HepG2 (cell line): Measurements from ENCODE around the gene ATP5MK. TPM values are rescaled to one million over a fixed set of nuclear protein-coding genes. Genes with fewer than 3 reads are reported as not detected.

Source experiments
- ATAC-seq: fragments of 200-7000 bp; cut with Tn5 transposase; 3 replicates; pipeline ENCODE4 v1.9.1; 2020; ENCODE audit warnings: mild to moderate bottlenecking, moderate library complexity
- BruUV-seq: library from RNA; stranded (reverse); fragments of 400-500 nt; replicated peaks from 2 replicates; lab custom pipeline; 2021; lab: Mats Ljungman, UMichigan
- CTCF ChIA-PET: fragments of 300-600 bp; formaldehyde crosslinking; extraction: SDS; loops from one replicate; lab custom pipeline; 2021; ENCODE audit warnings: low total read pairs, inconsistent platforms, low intra/inter-chr PET ratio; lab: Yijun Ruan, JAX
- POLR2A ChIA-PET: fragments of 350-600 bp; sonication (Branson Sonifier 250); formaldehyde crosslinking; loops from one replicate; lab custom pipeline; 2020; ENCODE audit warnings: antibody characterized with exemption, inconsistent platforms; lab: Yijun Ruan, JAX
- DNase-seq: peaks from one replicate; pipeline ENCODE4 v3.0.0-alpha.2; 2015; ENCODE audit warnings: low spot score
- FAIRE-seq: peaks from 3 replicates; lab custom pipeline; 2011; peaks lifted over from hg19 to GRCh38; lab: Jason Lieb, UNC
- H2AFZ ChIP-seq: one replicate; pipeline ENCODE4 v1.6.1; 2011; ENCODE audit warnings: low read length, inconsistent platforms
- H3K27ac ChIP-seq: fragments of 300-600 bp; 3 replicates; pipeline ENCODE4 v1.8.0; 2011; ENCODE audit warnings: mixed run types, mild to moderate bottlenecking, mixed read lengths, low read length, inconsistent platforms; ENCODE audit not compliant: insufficient read depth; ENCODE audit errors: extremely low read length
- H3K27me3 ChIP-seq, 2 experiments: fragments of 200-600 bp in 1 of 2; 2 replicates in 1 of 2; 3 replicates in 1 of 2; pipeline versions ENCODE4 v1.6.0 to v1.8.0; 2011; ENCODE audit warnings: low read length in 2 of 2, mild to moderate bottlenecking in 2 of 2, moderate library complexity in 2 of 2, inconsistent platforms in 1 of 2; ENCODE audit not compliant: insufficient read depth in 2 of 2, control insufficient read depth in 1 of 2
- H3K36me3 ChIP-seq, 2 experiments: fragments of 200-600 bp in 1 of 2; replicated peaks in 1 of 2; 2 replicates in 1 of 2; 3 replicates in 1 of 2; pipeline versions ENCODE4 v1.5.1 to v1.8.0; 2011; ENCODE audit warnings: low read length in 2 of 2, inconsistent platforms in 1 of 2; ENCODE audit not compliant: insufficient read depth in 2 of 2, control insufficient read depth in 1 of 2
- H3K4me1 ChIP-seq: 2 replicates; pipeline ENCODE4 v1.5.1; 2012; ENCODE audit warnings: low read length, inconsistent platforms; ENCODE audit not compliant: insufficient read depth
- H3K4me2 ChIP-seq: 2 replicates; pipeline ENCODE4 v1.6.0; 2011; ENCODE audit warnings: low read depth, low read length, inconsistent platforms
- H3K4me3 ChIP-seq, 3 experiments: fragments of 200-600 bp in 1 of 3; sonication (generic), shearing (Covaris generic) in 1 of 3; replicated peaks in 1 of 3; 2 replicates each; pipeline ENCODE4 v1.5.1; 2011 to 2016; ENCODE audit warnings: low read length in 3 of 3, inconsistent platforms in 2 of 3, low read depth in 2 of 3, mild to moderate bottlenecking in 2 of 3, control low read depth in 1 of 3, mixed read lengths in 1 of 3; ENCODE audit not compliant: insufficient read depth in 1 of 3
- H3K79me2 ChIP-seq: one replicate; pipeline ENCODE4 v1.6.1; 2011; ENCODE audit warnings: low read length, inconsistent platforms; ENCODE audit not compliant: insufficient read depth
- H3K9ac ChIP-seq: 2 replicates; pipeline ENCODE4 v1.6.0; 2011; ENCODE audit warnings: mild to moderate bottlenecking, low read depth, low read length, inconsistent platforms; ENCODE audit not compliant: insufficient read depth
- H3K9me3 ChIP-seq: 2 replicates; pipeline ENCODE4 v1.5.1; 2012; ENCODE audit warnings: mild to moderate bottlenecking, low read length
- H4K20me1 ChIP-seq: 2 replicates; pipeline ENCODE4 v1.6.0; 2011; ENCODE audit warnings: inconsistent platforms, mild to moderate bottlenecking, low read length, moderate library complexity; ENCODE audit not compliant: insufficient read depth
- MXD4 ChIP-seq: IDR thresholded peaks from 2 replicates; pipeline ENCODE4 v1.6.1; 2016; ENCODE audit warnings: mild to moderate bottlenecking, missing biosample characterization, missing genetic modification reagents
- RCOR2 ChIP-seq: IDR thresholded peaks from 2 replicates; pipeline ENCODE4 v1.6.1; 2016; ENCODE audit warnings: missing biosample characterization, missing genetic modification reagents
- SAP130 ChIP-seq: IDR thresholded peaks from 2 replicates; pipeline ENCODE4 v1.6.1; 2016; ENCODE audit warnings: low read depth
- ZBTB42 ChIP-seq: sonication (generic); formaldehyde crosslinking; IDR thresholded peaks from 2 replicates; pipeline ENCODE4 v1.5.0; 2020; ENCODE audit warnings: mild to moderate bottlenecking, missing genetic modification reagents
- ZEB1 ChIP-seq: IDR thresholded peaks from 2 replicates; pipeline ENCODE4 v1.6.1; 2012; ENCODE audit warnings: mild to moderate bottlenecking, low read depth, inconsistent platforms; ENCODE audit not compliant: insufficient replicate concordance
- ZFP36L2 ChIP-seq: sonication (generic); formaldehyde crosslinking; IDR thresholded peaks from 2 replicates; pipeline ENCODE4 v1.4.0; 2020; ENCODE audit warnings: missing genetic modification reagents
- ZMYM3 ChIP-seq: sonication (generic); formaldehyde crosslinking; IDR thresholded peaks from 2 replicates; pipeline ENCODE4 v1.5.1; 2020; ENCODE audit warnings: mild to moderate bottlenecking, missing genetic modification reagents
- ZNF20 ChIP-seq: sonication (generic); formaldehyde crosslinking; IDR thresholded peaks from 2 replicates; pipeline ENCODE4 v1.4.0; 2020; ENCODE audit warnings: mild to moderate bottlenecking, moderate library complexity, missing genetic modification reagents
- ZNF253 ChIP-seq: sonication (generic); formaldehyde crosslinking; IDR thresholded peaks from 2 replicates; pipeline ENCODE4 v1.8.0; 2022; ENCODE audit warnings: mild to moderate bottlenecking, missing genetic modification reagents, borderline replicate concordance
- ZNF687 ChIP-seq: sonication (generic); formaldehyde crosslinking; IDR thresholded peaks from 2 replicates; pipeline ENCODE4 v1.5.1; 2020; ENCODE audit warnings: mild to moderate bottlenecking, missing genetic modification reagents, moderate library complexity
- WGBS: methylation state at CpG from one replicate; pipeline ENCODE4 v1.1.6; 2017; ENCODE audit warnings: low lambda C conversion rate; 5-methylcytosine and 5-hydroxymethylcytosine counted together
- in situ Hi-C: cut with HindIII; loops from 2 replicates; pipeline ENCODE4 v1.10.0; 2017; ENCODE audit warnings: low pct_unique_long_range_greater_than_20kb; ENCODE audit not compliant: extremely low pct_ligation_motif_present
- intact Hi-C: fragments of 100-400 bp; cut with micrococcal nuclease; formaldehyde crosslinking; loops from one replicate; pipeline ENCODE4 v1.10.0; 2022; ENCODE audit not compliant: unreplicated experiment
- polyA plus RNA-seq, 8 experiments: library from polyadenylated mRNA; depleted of rRNA in 3 of 8; stranded (reverse) in 7 of 8; unstranded in 1 of 8; fragments of >200 nt; fragmentation: Illumina TruSeq in 4 of 8; extraction: Trizol in 4 of 8; gene quantifications; 2 replicates each; pipeline versions ENCODE4 v1.2.1 to v1.2.3, GENCODE V29; 2011 to 2016; ENCODE audit warnings: low read depth in 4 of 8, missing spikeins in 1 of 8, mixed read lengths in 1 of 8; ENCODE audit not compliant: insufficient read depth in 1 of 8
- total RNA-seq, 5 experiments: library from RNA; depleted of rRNA; stranded (reverse); fragments of >200 nt; fragmentation: Illumina TruSeq; extraction: Trizol; gene quantifications; 2 replicates each; pipeline ENCODE4 v1.2.3, GENCODE V29; 2016; ENCODE audit warnings: low read depth in 1 of 5
- TF ChIP-seq, protein P1 (sequence below): sonication (generic); formaldehyde crosslinking; IDR thresholded peaks from 2 replicates; pipeline ENCODE4 v1.5.0; 2020; ENCODE audit warnings: mild to moderate bottlenecking, missing genetic modification reagents, borderline replicate concordance
- TF ChIP-seq, protein P2 (sequence below): sonication (generic); formaldehyde crosslinking; IDR thresholded peaks from 2 replicates; pipeline ENCODE4 v1.5.0; 2020; ENCODE audit warnings: mild to moderate bottlenecking, missing genetic modification reagents, moderate library complexity

ATP5MK gene
- total and polyA plus RNA-seq, 2 of the 13 experiments (the other 11 are each of a cell fraction or from before 2014, with no cell fraction given) = 312 to 517 TPM

DNA sequence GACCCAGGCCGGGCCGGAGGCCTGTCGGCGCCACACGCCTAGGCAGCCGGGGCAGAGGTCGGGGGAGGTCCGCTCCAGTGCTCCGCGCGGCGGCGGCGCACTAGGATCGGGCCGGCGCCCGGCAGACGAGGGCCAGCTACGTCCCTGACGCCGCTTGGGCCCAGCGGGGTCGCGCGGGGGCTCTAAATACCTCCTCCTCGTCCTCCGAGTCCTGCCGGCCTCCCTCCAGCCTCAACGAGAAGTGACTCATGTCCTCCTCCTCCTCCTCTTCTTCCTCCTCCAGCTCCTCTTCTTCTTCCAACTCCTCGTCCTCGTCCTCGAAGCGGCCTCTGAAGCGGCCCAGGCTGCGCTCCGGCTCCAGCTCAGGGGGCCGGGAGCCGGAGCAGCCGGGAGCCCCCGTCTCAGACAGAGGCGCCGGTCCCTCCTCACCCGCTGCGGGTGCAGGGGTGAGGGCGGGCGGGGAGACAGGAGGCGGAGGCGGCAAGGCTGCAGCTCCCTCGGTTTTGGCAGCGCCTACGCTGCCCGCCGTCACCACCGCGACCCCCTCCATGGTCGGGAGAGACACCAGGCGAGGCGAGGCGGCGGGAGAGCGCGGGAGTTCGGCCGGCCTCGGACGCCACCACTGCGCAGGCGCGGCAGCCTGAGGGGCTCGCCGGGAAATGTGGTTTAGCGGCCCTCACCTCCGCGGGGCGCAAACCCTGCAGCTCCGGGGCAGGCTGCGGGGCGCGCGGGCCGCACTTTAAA lies 45.6 kb downstream of the ATP5MK start, which contains the start of gene PCGF6 (continued):
- no peak for TF ChIP-seq ZNF253 (CRISPR knock-in tag)
- TF ChIP-seq ZNF687 (CRISPR knock-in tag) = peak; percentile 94
- TF ChIP-seq ZNF20 (CRISPR knock-in tag) = 0 out of 2 replicates have a peak, but pooled peaks have one; percentile 33

- in situ Hi-C loops = no loop called here
- no peaks in the 10 kb centered on the region for H4K20me1 ChIP-seq
- H3K4me1 ChIP-seq = peaks cover 32% of the 10 kb centered on the region
- peak overlapping the region; percentile 82 for H3K27ac ChIP-seq
- WGBS = 27% methylated on average over 13 of the region's 16 CpGs
- POLR2A ChIA-PET = interaction anchor here (1.2 to 2.1 kb wide), 2 partner anchors 17 to 46 kb away, joined by 6 to 18 read pairs; partner anchors contain the start of genes ATP5MK, PDCD11 and TAF5
- H3K27me3 ChIP-seq = no peaks in the 10 kb centered on the region
- FAIRE-seq (no peak), DNase-seq (no peak), ATAC-seq (no peak)
- CTCF ChIA-PET = no interaction called here
- H3K4me2 ChIP-seq = peak overlapping the region; percentile 95
- H3K9me3 ChIP-seq = no peaks in the 10 kb centered on the region
- peaks cover 2 to 20% of the 10 kb centered on the region in 2 experiments; a peak in 3 of 5 replicates for H3K36me3 ChIP-seq
- intact Hi-C loops = no loop called here
- no peak overlapping the region for H2AFZ ChIP-seq
- no TSS peak for BruUV-seq
- peak overlapping the region; percentile 90 for H3K9ac ChIP-seq
- H3K4me3 ChIP-seq = peak overlapping the region; percentile 78 to 85 (median 80)
- peaks cover 10% of the 10 kb centered on the region for H3K79me2 ChIP-seq
- TF ChIP-seq MXD4 (no peak), SAP130 (CRISPR knock-in tag) (0 out of 2 replicates have a peak, but pooled peaks have one; percentile 22), ZEB1 (peak; percentile 14), ZFP36L2 (no peak), RCOR2 (peak; percentile 60; the same call in 1 of the 2 replicates), ZBTB42 (0 out of 2 replicates have a peak, but pooled peaks have one; percentile 29), ZMYM3 (CRISPR knock-in tag) (peak; percentile 83)
- TF ChIP-seq, protein P1, sequence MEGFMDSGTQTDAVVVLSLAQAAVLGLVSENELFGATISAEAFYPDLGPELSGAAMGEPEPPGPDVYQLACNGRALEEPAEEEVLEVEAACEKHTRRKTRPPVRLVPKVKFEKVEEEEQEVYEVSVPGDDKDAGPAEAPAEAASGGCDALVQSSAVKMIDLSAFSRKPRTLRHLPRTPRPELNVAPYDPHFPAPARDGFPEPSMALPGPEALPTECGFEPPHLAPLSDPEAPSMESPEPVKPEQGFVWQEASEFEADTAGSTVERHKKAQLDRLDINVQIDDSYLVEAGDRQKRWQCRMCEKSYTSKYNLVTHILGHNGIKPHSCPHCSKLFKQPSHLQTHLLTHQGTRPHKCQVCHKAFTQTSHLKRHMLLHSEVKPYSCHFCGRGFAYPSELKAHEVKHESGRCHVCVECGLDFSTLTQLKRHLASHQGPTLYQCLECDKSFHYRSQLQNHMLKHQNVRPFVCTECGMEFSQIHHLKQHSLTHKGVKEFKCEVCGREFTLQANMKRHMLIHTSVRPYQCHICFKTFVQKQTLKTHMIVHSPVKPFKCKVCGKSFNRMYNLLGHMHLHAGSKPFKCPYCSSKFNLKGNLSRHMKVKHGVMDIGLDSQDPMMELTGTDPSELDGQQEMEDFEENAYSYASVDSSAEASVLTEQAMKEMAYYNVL (CRISPR knock-in tag) = no peak
- TF ChIP-seq, protein P2, sequence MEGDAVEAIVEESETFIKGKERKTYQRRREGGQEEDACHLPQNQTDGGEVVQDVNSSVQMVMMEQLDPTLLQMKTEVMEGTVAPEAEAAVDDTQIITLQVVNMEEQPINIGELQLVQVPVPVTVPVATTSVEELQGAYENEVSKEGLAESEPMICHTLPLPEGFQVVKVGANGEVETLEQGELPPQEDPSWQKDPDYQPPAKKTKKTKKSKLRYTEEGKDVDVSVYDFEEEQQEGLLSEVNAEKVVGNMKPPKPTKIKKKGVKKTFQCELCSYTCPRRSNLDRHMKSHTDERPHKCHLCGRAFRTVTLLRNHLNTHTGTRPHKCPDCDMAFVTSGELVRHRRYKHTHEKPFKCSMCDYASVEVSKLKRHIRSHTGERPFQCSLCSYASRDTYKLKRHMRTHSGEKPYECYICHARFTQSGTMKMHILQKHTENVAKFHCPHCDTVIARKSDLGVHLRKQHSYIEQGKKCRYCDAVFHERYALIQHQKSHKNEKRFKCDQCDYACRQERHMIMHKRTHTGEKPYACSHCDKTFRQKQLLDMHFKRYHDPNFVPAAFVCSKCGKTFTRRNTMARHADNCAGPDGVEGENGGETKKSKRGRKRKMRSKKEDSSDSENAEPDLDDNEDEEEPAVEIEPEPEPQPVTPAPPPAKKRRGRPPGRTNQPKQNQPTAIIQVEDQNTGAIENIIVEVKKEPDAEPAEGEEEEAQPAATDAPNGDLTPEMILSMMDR (CRISPR knock-in tag) = no peak
Measured at GRCh38 chr10:103350175-103350516, 46.1 kb downstream of the ATP5MK start.
